GM19468 (cell line): ENCODE results near the gene MFAP4.

Experiments used
- ATAC-seq: cut with Tn5 transposase; IDR thresholded peaks from one replicate; pipeline ENCODE4 v1.9.1; 2021; ENCODE audit warnings: mild to moderate bottlenecking, moderate library complexity, moderate number of reproducible peaks; ENCODE audit not compliant: unreplicated experiment; ENCODE audit errors: extremely low read depth

Gene MFAP4

DNA sequence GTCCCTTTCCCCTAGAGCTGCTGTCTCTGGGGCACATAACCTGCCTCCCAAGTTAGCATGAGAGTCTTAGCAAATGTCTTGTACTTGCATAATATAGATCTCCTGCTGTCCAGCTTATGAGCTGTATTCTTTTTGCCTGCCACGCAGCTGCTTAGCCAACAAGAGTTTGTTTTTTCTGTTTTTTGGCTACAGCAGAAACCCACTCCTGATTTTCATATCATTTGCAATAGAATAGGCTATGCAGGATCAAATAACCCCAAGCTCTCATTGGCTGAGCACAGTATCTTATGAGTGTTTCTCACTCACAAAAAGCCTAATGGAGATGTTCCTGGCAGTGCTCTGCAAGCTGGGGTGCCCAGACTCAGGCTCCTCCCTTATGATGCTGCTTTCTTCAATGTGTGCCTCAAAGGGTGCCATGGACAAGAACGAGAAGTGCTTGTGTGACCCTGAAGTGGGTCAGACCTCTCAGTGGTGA lies 47.6 kb downstream of the MFAP4 start:
- no peak for ATAC-seq

DNA sequence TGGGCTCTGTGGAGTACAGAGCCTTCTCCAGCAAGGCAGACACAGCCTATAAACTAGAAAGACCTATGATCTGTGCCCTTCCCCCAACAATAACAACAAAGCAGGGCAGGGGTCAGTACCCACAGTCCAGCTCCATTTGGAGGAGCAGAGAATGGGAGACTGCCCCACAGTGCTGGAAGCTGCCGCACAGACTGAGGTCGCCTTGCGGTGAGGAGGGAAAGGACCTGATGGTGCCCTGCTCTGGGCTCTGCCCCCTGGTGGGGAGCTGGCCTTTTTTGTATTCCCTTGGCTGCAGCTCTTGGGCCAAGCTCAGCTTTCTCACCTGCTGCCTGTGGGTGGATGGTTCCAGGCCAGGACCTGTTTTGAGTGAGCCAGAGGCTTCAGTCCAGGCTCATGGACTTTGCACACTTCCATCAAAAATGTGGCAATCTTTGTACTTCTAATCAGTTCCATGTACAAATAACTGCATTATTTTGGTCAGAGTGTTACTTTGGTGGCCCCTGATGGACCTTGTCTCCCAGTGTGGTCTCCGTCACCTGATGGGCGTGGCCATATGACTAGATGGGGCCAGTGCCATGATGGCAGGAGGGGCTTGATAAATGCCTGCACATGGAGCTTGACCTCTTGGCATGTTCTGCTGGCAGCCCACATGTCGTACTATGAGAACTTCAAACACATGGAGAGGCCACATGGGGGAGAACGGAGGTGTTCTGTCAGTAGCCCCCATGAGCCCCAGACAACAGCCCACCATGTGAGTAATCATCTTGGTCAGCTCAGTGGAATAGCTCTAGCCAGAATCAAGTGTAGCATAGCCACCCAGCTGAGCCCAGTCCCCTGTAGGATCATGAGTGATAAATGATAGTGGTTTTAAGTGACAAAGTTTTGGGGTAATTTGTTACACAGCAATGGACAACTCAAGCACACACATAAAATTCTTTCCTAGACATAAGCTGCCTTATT lies 48.7 kb downstream of the MFAP4 start:
- no peak for ATAC-seq

DNA sequence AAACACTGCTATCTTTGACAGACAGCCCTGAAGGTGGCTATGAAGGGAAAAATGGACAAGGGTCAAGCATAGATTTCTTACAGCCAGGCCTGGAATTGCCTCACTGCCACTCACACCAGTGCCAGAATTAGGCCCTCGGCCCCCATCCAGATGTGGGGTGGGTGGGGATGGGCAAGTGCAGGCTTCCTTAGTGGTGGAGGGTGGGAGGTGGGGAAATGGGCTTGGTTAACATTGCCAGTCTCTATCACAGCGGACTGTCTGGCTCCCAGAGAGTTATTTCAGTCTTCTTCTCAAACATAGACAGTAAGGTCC lies 49.3 kb downstream of the MFAP4 start:
- ATAC-seq: no peak

DNA sequence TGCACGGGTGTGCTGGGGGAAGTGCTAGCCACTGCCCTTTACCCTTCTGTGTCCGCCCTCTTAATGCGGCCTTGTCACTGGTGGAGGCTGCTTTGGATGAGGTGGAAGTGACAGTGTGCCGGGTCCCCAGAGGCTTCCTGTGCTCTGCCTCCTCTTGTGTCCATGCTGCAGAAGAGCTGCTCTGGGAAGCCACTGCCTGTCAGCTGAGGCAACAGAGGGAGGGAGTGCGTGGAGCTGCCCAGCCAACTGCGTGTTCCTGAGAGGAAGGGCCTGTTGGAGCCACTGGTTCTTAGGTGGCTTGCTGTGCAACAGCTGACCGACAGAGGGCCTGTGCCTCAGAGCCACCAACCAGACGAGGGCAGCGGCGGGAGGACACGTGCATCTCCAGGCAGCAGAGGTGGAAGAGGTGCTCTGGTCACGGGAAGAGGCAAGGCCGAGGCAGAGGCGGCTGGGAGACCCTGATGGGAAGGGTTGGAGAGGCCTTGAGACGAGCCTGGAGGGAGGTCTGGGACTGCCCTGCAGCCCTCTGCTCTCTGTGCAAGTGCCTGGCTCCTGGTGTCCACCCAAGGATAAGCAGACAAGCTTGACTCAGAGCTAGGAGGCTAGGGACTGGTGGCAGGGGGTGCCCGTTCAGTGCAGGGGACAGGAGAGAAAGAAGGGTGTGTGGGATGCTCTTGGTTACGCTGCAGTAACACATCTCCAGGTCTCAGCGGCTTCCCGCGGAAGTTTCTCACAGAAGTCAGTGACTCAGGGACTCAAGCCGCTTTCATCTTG lies 49.9 kb downstream of the MFAP4 start:
- no peak for ATAC-seq

DNA sequence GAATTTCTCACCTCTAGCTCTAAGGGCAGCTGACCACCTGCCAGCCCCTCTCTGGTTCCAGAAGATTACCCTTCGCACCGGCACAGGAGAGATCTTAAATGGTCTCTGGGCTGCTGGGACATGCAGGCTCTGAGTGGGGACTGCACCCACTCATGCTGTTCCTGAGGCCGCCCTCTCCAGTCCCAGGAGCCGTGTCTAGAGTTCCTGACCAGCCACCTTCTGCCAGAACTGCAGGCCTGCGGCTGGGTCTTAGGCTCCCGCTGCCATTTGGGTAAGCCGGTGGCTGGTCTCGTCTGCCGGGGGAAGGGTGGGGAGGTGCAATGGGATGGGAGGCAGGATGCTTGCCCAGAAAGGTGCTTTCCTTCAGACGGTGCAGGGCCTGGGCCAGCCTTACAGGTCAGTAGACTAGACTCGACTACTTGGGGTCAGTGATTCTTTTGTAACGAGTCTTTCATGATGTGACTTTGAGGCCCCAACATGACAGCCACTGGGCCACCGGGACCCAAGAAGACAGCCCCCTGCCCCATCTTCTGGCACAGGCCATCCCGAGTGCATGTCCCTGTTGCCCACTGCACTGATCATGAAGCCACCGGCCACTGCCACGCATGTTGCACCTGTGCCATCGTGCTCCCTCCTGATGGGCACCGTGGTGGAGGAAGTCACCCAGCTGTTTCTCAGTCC lies 50.9 kb downstream of the MFAP4 start:
- no peak for ATAC-seq

DNA sequence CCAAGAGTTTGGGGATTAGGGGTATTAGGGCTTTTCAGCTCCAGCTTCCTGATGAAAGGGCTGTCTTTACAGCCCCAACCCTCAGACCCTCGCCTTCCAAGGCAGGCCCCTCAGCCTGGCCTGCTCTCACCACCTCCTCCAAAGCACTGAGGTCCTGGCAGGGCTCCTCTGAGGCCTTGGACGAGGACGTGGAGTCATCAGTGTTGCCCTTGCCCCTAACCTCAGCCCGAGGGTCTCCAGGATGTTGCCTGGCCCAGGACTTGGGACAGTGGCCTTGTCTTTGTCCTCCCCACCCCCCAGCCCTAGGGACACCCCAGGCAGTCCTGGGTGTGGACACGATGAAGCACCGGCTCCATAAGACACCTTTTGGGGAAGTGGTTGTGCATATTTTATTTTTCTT lies 52.7 kb downstream of the MFAP4 start:
- no peak for ATAC-seq

DNA sequence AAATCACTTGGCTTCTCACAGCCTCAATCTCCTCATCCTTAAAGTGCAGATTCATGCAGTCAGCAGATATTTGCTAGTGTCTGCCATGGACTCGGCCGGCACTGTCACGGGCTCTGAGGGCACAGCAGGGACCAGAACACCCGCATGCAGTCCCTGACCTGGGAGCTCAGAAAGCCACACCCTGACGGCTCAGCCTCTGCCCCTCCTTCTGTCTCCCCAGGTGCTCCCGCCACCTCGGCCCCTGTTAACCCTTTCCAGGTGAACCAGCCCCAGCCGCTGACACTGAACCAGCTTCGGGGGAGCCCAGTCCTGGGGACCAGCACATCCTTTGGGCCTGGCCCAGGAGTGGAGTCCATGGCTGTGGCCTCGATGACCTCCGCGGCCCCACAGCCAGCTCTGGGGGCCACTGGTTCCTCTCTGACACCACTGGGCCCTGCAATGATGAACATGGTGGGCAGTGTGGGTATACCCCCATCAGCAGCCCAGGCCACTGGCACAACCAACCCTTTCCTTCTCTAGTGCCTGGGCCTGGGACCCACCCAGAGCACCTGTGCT lies 53.2 kb downstream of the MFAP4 start:
- no peak for ATAC-seq
